Measurements from ENCODE around the gene ZDHHC14.

- TF ChIP-seq CTCF (IDR thresholded peaks at IDR 0.05) (no peak), POLR2A (IDR thresholded peaks at IDR 0.05; ENCODE audit: low read depth) (no peak), POLR2AphosphoS5 (IDR thresholded peaks at IDR 0.05) (no peak), EP300 (IDR thresholded peaks at IDR 0.05) (no peak)
Observed at GRCh38 chr6:157464653-157465535, 83.9 kb downstream of the ZDHHC14 start.
